GM23338 (cell line): ENCODE data around the gene HMGXB3. TPM values are rescaled to one million over a fixed set of nuclear protein-coding genes. Genes with fewer than 3 reads are reported as not detected.

Experiments
- ATAC-seq: fragments of 200-7000 bp; cut with Tn5 transposase; 3 replicates; pipeline ENCODE4 v1.9.1; 2020
- DNase-seq: peaks from one replicate; pipeline ENCODE4 v3.0.0-alpha.2; 2015; ENCODE audit warnings: low spot score
- H2AFZ ChIP-seq: fragments of 200-600 bp; sonication (generic); 2 replicates; pipeline ENCODE4 v1.8.0; 2016; ENCODE audit warnings: antibody characterized with exemption, mild to moderate bottlenecking, moderate library complexity
- H3F3A ChIP-seq: fragments of 200-600 bp; sonication (generic); replicated peaks from 2 replicates; pipeline ENCODE4 v1.8.0; 2017; ENCODE audit warnings: antibody characterized with exemption, mixed run types, low read depth
- H3K27ac ChIP-seq: fragments of 200-600 bp; sonication (generic); 2 replicates; pipeline ENCODE4 v1.6.1; 2016; ENCODE audit warnings: low read depth
- H3K27me3 ChIP-seq: fragments of 200-600 bp; sonication (generic); 2 replicates; pipeline ENCODE4 v1.8.0; 2016; ENCODE audit warnings: mild to moderate bottlenecking, mixed run types, moderate library complexity; ENCODE audit not compliant: insufficient read depth
- H3K36me3 ChIP-seq: fragments of 200-600 bp; sonication (generic); 2 replicates; pipeline ENCODE4 v1.8.0; 2016; ENCODE audit warnings: mild to moderate bottlenecking; ENCODE audit not compliant: insufficient read depth
- H3K4me1 ChIP-seq: fragments of 200-600 bp; sonication (generic); 2 replicates; pipeline ENCODE4 v1.8.0; 2016; ENCODE audit warnings: mild to moderate bottlenecking, moderate library complexity; ENCODE audit not compliant: insufficient read depth
- H3K4me2 ChIP-seq: fragments of 200-600 bp; sonication (generic); 2 replicates; pipeline ENCODE4 v1.7.1; 2017; ENCODE audit warnings: mixed run types
- H3K4me3 ChIP-seq: fragments of 200-600 bp; sonication (generic); 2 replicates; pipeline ENCODE4 v1.6.1; 2016; ENCODE audit warnings: mixed run types
- H3K79me2 ChIP-seq: fragments of 200-600 bp; sonication (generic); replicated peaks from 2 replicates; pipeline ENCODE4 v1.8.0; 2017; ENCODE audit warnings: mild to moderate bottlenecking; ENCODE audit not compliant: insufficient read depth
- H3K9me2 ChIP-seq: fragments of 200-600 bp; sonication (generic); 2 replicates; pipeline ENCODE4 v1.8.0; 2017; ENCODE audit not compliant: insufficient read depth
- H4K20me1 ChIP-seq: fragments of 200-600 bp; sonication (generic); replicated peaks from 2 replicates; pipeline ENCODE4 v1.8.0; 2017; ENCODE audit warnings: mild to moderate bottlenecking; ENCODE audit not compliant: insufficient read depth
- H3K27ac Mint-ChIP-seq: 2 replicates; pipeline ENCODE4 v1.8.0; 2020; ENCODE audit warnings: inconsistent platforms, mild to moderate bottlenecking, moderate library complexity, mixed read lengths
- H3K27me3 Mint-ChIP-seq: 3 replicates; pipeline ENCODE4 v1.8.0; 2022; ENCODE audit warnings: low read depth, mild to moderate bottlenecking, moderate library complexity, mixed read lengths, inconsistent platforms; ENCODE audit not compliant: insufficient read depth, poor library complexity
- H3K36me3 Mint-ChIP-seq: 3 replicates; pipeline ENCODE4 v1.8.0; 2021; ENCODE audit warnings: low read depth, mild to moderate bottlenecking, inconsistent platforms, moderate library complexity, mixed read lengths
- H3K4me1 Mint-ChIP-seq: 3 replicates; pipeline ENCODE4 v1.8.0; 2020; ENCODE audit warnings: mild to moderate bottlenecking, inconsistent platforms, mixed read lengths
- H3K4me3 Mint-ChIP-seq: 3 replicates; pipeline ENCODE4 v1.8.0; 2021; ENCODE audit warnings: moderate library complexity, mild to moderate bottlenecking, inconsistent platforms, mixed read lengths
- H3K9me3 Mint-ChIP-seq: 3 replicates; pipeline ENCODE4 v1.8.0; 2020; ENCODE audit warnings: moderate library complexity, mild to moderate bottlenecking, inconsistent platforms, mixed read lengths
- CREB1 ChIP-seq: fragments of 250-450 bp; sonication (Bioruptor Pico); IDR thresholded peaks from 2 replicates; pipeline ENCODE4 v1.5.0; 2020; ENCODE audit warnings: low read depth, mild to moderate bottlenecking, moderate library complexity
- EZH2 ChIP-seq: fragments of 200-600 bp; sonication (generic); IDR thresholded peaks from one replicate; pipeline ENCODE4 v1.8.0; 2017; ENCODE audit warnings: antibody characterized with exemption, mild to moderate bottlenecking, low read depth; ENCODE audit not compliant: unreplicated experiment
- EZH2phosphoT487 ChIP-seq: fragments of 200-600 bp; sonication (generic); IDR thresholded peaks from one replicate; pipeline ENCODE4 v1.8.1; 2018; ENCODE audit warnings: antibody characterized with exemption; ENCODE audit not compliant: unreplicated experiment
- JUNB ChIP-seq: IDR thresholded peaks from one replicate; pipeline ENCODE4 v1.6.1; 2016; ENCODE audit warnings: antibody characterized with exemption; ENCODE audit not compliant: unreplicated experiment
- NANOG ChIP-seq: IDR thresholded peaks from 2 replicates; pipeline ENCODE4 v1.6.1; 2016; ENCODE audit warnings: antibody characterized with exemption, borderline replicate concordance
- POLR2AphosphoS5 ChIP-seq: IDR thresholded peaks from 2 replicates; pipeline ENCODE4 v1.6.1; 2016; ENCODE audit warnings: antibody characterized with exemption, low read depth
- STAT1 ChIP-seq: IDR thresholded peaks from one replicate; pipeline ENCODE4 v1.6.1; 2016; ENCODE audit warnings: antibody characterized with exemption; ENCODE audit not compliant: unreplicated experiment
- ZNF114 ChIP-seq: fragments of 250-450 bp; sonication (Bioruptor Pico); IDR thresholded peaks from 2 replicates; pipeline ENCODE4 v1.5.0; 2020; ENCODE audit warnings: mild to moderate bottlenecking, moderate library complexity
- ZNF331 ChIP-seq: fragments of 250-450 bp; sonication (Bioruptor Pico); IDR thresholded peaks from 2 replicates; pipeline ENCODE4 v1.5.0; 2020; ENCODE audit warnings: low read depth, mild to moderate bottlenecking, moderate library complexity
- polyA plus RNA-seq: library from polyadenylated mRNA; unstranded; fragments of >200 nt; fragmentation: Nextera tagmentation; extraction: Ambion mirVana; gene quantifications from 2 replicates; pipeline ENCODE4 v1.2.1, GENCODE V29; 2016
- total RNA-seq: library from RNA; depleted of rRNA; stranded (reverse); fragments of >200 nt; shearing (Covaris generic); gene quantifications from 2 replicates; pipeline ENCODE4 v1.2.3, GENCODE V29; 2014
- TF ChIP-seq, protein P1 (sequence below): fragments of 250-450 bp; sonication (Bioruptor Pico); IDR thresholded peaks from 2 replicates; pipeline ENCODE4 v1.5.0; 2020; ENCODE audit warnings: mild to moderate bottlenecking, moderate library complexity
- TF ChIP-seq, protein P2 (sequence below): IDR thresholded peaks from one replicate; pipeline ENCODE4 v1.6.1; 2018; ENCODE audit warnings: antibody characterized with exemption; ENCODE audit not compliant: unreplicated experiment
- TF ChIP-seq, protein P3 (sequence below): IDR thresholded peaks from 2 replicates; pipeline ENCODE4 v1.6.1; 2016; ENCODE audit warnings: antibody characterized with exemption
- TF ChIP-seq, protein P4 (sequence below), 2 experiments: fragments of 200-600 bp in 1 of 2; sonication (generic) in 1 of 2; conservative IDR thresholded peaks; 2 replicates each; pipeline versions ENCODE4 v1.5.1 to v1.6.1; 2016 to 2017; ENCODE audit warnings: antibody characterized with exemption in 2 of 2, low read depth in 2 of 2, mild to moderate bottlenecking in 2 of 2, moderate library complexity in 1 of 2

The HMGXB3 gene
- total and polyA plus RNA-seq, 2 experiments from 2014 or later, result 9.4 to 37.9 TPM

DNA sequence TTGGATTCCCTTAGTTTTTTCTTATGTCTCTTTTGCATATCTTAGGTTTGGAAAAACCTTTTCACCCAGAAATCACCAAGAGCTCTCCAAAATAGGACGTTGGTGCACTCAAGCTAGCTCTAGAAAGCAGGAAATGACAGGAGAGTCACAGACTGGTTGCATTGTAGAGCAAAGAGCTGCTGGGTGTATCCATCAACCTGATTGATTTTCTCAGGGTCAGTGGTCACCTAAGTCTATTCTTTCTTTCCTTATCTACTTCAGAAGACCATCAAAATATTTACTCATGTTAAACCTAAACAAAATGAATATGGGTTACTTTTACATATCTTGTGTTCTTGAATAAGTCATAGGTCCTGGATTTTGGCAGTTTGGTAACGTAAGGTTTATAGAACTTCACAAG, 25.1 kb upstream of the HMGXB3 start:
- no peak overlapping the region for H3K4me3 ChIP-seq
- TF ChIP-seq EZH2phosphoT487, result no peak
- TF ChIP-seq, protein P1, sequence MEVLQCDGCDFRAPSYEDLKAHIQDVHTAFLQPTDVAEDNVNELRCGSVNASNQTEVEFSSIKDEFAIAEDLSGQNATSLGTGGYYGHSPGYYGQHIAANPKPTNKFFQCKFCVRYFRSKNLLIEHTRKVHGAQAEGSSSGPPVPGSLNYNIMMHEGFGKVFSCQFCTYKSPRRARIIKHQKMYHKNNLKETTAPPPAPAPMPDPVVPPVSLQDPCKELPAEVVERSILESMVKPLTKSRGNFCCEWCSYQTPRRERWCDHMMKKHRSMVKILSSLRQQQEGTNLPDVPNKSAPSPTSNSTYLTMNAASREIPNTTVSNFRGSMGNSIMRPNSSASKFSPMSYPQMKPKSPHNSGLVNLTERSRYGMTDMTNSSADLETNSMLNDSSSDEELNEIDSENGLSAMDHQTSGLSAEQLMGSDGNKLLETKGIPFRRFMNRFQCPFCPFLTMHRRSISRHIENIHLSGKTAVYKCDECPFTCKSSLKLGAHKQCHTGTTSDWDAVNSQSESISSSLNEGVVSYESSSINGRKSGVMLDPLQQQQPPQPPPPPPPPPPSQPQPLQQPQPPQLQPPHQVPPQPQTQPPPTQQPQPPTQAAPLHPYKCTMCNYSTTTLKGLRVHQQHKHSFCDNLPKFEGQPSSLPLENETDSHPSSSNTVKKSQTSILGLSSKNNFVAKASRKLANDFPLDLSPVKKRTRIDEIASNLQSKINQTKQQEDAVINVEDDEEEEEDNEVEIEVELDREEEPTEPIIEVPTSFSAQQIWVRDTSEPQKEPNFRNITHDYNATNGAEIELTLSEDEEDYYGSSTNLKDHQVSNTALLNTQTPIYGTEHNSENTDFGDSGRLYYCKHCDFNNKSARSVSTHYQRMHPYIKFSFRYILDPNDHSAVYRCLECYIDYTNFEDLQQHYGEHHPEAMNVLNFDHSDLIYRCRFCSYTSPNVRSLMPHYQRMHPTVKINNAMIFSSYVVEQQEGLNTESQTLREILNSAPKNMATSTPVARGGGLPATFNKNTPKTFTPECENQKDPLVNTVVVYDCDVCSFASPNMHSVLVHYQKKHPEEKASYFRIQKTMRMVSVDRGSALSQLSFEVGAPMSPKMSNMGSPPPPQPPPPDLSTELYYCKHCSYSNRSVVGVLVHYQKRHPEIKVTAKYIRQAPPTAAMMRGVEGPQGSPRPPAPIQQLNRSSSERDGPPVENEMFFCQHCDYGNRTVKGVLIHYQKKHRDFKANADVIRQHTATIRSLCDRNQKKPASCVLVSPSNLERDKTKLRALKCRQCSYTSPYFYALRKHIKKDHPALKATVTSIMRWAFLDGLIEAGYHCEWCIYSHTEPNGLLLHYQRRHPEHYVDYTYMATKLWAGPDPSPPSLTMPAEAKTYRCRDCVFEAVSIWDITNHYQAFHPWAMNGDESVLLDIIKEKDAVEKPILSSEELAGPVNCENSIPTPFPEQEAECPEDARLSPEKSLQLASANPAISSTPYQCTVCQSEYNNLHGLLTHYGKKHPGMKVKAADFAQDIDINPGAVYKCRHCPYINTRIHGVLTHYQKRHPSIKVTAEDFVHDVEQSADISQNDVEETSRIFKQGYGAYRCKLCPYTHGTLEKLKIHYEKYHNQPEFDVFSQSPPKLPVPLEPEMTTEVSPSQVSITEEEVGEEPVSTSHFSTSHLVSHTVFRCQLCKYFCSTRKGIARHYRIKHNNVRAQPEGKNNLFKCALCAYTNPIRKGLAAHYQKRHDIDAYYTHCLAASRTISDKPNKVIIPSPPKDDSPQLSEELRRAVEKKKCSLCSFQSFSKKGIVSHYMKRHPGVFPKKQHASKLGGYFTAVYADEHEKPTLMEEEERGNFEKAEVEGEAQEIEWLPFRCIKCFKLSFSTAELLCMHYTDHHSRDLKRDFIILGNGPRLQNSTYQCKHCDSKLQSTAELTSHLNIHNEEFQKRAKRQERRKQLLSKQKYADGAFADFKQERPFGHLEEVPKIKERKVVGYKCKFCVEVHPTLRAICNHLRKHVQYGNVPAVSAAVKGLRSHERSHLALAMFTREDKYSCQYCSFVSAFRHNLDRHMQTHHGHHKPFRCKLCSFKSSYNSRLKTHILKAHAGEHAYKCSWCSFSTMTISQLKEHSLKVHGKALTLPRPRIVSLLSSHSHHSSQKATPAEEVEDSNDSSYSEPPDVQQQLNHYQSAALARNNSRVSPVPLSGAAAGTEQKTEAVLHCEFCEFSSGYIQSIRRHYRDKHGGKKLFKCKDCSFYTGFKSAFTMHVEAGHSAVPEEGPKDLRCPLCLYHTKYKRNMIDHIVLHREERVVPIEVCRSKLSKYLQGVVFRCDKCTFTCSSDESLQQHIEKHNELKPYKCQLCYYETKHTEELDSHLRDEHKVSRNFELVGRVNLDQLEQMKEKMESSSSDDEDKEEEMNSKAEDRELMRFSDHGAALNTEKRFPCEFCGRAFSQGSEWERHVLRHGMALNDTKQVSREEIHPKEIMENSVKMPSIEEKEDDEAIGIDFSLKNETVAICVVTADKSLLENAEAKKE (CRISPR knock-in tag), result no peak
- TF ChIP-seq NANOG, result no peak
- TF ChIP-seq EZH2, result no peak
- TF ChIP-seq CREB1 (CRISPR knock-in tag), result no peak
- TF ChIP-seq ZNF114 (CRISPR knock-in tag), result no peak
- TF ChIP-seq, protein P2, sequence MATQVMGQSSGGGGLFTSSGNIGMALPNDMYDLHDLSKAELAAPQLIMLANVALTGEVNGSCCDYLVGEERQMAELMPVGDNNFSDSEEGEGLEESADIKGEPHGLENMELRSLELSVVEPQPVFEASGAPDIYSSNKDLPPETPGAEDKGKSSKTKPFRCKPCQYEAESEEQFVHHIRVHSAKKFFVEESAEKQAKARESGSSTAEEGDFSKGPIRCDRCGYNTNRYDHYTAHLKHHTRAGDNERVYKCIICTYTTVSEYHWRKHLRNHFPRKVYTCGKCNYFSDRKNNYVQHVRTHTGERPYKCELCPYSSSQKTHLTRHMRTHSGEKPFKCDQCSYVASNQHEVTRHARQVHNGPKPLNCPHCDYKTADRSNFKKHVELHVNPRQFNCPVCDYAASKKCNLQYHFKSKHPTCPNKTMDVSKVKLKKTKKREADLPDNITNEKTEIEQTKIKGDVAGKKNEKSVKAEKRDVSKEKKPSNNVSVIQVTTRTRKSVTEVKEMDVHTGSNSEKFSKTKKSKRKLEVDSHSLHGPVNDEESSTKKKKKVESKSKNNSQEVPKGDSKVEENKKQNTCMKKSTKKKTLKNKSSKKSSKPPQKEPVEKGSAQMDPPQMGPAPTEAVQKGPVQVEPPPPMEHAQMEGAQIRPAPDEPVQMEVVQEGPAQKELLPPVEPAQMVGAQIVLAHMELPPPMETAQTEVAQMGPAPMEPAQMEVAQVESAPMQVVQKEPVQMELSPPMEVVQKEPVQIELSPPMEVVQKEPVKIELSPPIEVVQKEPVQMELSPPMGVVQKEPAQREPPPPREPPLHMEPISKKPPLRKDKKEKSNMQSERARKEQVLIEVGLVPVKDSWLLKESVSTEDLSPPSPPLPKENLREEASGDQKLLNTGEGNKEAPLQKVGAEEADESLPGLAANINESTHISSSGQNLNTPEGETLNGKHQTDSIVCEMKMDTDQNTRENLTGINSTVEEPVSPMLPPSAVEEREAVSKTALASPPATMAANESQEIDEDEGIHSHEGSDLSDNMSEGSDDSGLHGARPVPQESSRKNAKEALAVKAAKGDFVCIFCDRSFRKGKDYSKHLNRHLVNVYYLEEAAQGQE, result no peak
- TF ChIP-seq, protein P3, sequence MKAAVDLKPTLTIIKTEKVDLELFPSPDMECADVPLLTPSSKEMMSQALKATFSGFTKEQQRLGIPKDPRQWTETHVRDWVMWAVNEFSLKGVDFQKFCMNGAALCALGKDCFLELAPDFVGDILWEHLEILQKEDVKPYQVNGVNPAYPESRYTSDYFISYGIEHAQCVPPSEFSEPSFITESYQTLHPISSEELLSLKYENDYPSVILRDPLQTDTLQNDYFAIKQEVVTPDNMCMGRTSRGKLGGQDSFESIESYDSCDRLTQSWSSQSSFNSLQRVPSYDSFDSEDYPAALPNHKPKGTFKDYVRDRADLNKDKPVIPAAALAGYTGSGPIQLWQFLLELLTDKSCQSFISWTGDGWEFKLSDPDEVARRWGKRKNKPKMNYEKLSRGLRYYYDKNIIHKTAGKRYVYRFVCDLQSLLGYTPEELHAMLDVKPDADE, result no peak
- no peak for TF ChIP-seq JUNB
- TF ChIP-seq POLR2AphosphoS5, result no peak
- TF ChIP-seq ZNF331, result no peak
- TF ChIP-seq STAT1, result no peak
- TF ChIP-seq, protein P4, sequence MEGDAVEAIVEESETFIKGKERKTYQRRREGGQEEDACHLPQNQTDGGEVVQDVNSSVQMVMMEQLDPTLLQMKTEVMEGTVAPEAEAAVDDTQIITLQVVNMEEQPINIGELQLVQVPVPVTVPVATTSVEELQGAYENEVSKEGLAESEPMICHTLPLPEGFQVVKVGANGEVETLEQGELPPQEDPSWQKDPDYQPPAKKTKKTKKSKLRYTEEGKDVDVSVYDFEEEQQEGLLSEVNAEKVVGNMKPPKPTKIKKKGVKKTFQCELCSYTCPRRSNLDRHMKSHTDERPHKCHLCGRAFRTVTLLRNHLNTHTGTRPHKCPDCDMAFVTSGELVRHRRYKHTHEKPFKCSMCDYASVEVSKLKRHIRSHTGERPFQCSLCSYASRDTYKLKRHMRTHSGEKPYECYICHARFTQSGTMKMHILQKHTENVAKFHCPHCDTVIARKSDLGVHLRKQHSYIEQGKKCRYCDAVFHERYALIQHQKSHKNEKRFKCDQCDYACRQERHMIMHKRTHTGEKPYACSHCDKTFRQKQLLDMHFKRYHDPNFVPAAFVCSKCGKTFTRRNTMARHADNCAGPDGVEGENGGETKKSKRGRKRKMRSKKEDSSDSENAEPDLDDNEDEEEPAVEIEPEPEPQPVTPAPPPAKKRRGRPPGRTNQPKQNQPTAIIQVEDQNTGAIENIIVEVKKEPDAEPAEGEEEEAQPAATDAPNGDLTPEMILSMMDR (conservative IDR thresholded peaks at IDR 0.05; ENCODE audit: low read depth in 2 of 2), result no peak
- H3K27me3 ChIP-seq, result no peaks in the 10 kb centered on the region
- Mint-ChIP-seq H3K36me3 (no peaks in the 10 kb centered on the region), H3K4me1 (no peaks in the 10 kb centered on the region), H3K27me3 (no peaks in the 10 kb centered on the region), H3K4me3 (no peak overlapping the region), H3K27ac (no peak overlapping the region), H3K9me3 (no peaks in the 10 kb centered on the region; the same call in 2 of the 3 replicates)
- H3K27ac ChIP-seq, result no peak overlapping the region
- H4K20me1 ChIP-seq, result 0 out of 2 replicates have a peak, but pooled peaks cover 4% of the 10 kb centered on the region
- no peaks in the 10 kb centered on the region for H3K9me2 ChIP-seq
- H3K4me1 ChIP-seq, result no peaks in the 10 kb centered on the region
- no peaks in the 10 kb centered on the region for H3F3A ChIP-seq
- no peak overlapping the region for H2AFZ ChIP-seq
- no peak for ATAC-seq
- H3K36me3 ChIP-seq, result no peaks in the 10 kb centered on the region; the same call in 1 of the 2 replicates
- no peaks in the 10 kb centered on the region for H3K79me2 ChIP-seq
- H3K4me2 ChIP-seq, result no peak overlapping the region
- no peak for DNase-seq
